GM19467 (cell line): Measurements from ENCODE around the gene BTBD6.
"Not testable (repeated sequence)": the region's sequence is repeated elsewhere in the genome, so short reads cannot be mapped to it uniquely, and the experiment has no call there.

Experiments
- ATAC-seq: cut with Tn5 transposase; IDR thresholded peaks from one replicate; pipeline ENCODE4 v1.9.1; 2021; ENCODE audit warnings: mild to moderate bottlenecking, moderate library complexity; ENCODE audit not compliant: unreplicated experiment

Gene BTBD6

DNA sequence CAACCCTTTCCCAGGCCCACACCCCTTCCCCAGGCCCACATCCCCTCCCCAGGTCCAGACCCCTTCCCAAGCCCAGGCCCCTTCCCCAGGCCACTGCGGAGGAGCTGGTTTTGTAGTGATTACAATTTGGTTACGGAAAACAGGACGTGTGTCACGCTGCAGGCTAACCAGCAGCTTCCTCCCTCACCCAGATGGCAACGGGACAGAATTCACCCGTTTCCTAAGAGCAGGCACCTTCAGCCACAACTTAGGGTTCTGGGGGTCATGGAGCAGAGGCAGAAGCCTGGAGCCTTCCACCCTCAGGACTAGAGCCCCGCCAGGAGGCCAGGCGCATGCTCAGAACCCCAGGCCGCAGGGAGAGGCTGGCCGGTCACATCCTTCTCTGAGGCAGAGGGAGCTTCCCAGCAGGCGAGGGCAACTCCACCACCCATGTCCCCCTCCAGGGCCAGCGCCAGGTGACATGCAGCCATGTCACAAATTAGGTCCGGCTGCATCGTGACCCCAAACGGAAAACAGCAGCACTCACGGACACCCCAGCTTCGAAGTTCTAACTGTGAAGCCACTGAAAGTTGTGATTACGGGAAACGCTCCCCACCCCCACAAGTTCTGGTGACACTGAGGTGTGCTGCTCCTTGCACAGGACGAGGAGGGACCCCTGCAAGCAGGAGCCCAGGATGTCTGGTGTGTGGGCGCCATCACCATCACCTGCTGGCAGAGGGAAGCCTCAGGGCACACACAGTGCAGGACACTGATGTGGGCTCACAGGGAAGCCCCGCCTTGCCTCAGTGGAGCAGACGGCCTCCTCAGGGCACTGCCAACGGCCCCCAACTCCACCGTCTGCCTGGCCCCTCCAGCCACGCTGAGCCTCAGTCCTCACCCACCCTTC is 44.7 kb downstream of the BTBD6 start:
- no peak for ATAC-seq

DNA sequence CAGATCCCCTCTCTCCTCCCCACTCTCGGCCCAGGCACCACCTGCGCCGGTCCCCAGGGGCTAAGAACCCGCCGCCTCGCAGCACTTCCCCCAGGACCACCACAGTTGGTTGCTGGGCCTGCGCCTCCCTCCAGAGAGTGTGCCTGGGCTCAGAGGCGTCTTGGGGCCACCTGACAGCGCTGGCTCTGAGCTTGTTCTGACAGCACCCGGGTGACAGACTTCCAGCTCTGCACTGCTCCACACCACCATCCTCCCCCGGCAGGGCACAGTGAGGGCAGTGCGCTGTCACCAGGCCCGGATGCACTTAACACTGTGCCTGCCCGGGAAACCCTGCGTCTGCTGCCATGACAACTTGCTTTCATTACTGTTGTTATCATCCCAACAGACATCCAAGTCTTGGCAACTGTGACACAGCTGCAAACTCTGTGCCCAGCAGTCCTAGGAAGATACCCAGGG is 45.8 kb downstream of the BTBD6 start:
- ATAC-seq: no peak

DNA sequence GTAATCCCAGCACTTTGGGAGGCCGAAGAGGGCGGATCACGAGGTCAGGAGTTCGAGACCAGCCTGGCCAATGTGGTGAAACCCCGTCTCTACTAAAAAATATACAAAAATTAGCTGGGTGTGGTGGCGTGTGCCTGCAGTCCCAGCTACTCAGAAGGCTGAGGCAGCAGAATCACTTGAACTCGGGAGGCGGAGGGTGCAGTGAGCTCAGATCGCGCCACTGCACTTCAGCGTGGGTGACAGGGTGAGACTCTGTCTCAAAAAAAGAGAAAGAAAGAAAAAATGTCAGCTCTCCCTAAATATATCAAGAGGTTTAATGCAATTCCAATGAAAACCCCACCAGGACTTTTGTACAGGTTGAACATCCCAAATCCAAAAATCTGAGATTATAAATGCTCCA is 49.0 kb downstream of the BTBD6 start:
- not testable (repeated sequence) for ATAC-seq

DNA sequence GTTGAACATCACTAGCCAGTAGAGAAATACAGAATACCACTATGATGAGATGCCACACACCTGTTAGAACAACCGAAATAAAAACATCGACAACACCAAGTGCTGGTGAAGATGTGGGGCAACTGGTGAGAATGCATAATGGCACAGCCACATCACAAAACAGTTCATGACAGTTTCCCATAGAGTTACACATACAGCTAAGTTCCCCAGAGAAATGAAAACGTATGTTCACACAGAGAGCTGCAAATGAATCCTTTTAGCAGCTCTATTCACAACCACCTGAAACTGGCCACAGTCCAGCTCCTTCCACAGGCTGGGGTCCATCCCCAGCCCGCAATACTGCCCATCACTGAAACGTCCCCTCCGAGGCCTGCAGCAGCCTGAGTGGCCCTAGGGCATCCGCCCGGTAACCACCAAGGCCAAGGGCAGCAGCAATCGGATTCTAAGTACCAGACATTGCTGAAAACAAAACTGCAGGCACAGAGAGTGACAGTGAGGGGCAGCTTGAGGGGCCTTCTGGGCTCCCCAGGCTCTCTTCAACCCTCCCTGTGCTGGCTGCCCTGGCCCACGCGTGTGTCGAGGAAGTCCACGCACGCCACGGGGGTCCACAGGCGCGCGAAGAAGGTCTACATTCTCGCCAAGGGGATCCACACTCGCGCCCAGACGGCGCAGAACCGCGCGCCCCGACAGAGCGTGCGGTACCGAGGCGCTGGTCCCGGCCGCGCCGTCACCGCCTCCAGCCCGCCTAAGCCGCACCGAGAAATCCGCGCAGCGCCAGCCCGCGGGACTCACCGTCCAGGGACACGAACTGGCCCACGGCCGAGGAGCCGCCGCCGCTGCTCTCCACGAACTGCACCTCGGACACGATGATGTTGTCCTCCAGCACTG is 51.6 kb downstream of the BTBD6 start:
- ATAC-seq: peak; percentile 1
